Dermis microvascular lymphatic vessel endothelial cell (primary cell): ENCODE results near the gene DLGAP1. TPM values are rescaled to one million over a fixed set of nuclear protein-coding genes. Genes with fewer than 3 reads are reported as not detected.

ENCODE experiments used
- DNase-seq, 2 donors: peaks; one replicate each; pipeline versions ENCODE4 v3.0.0 to v3.0.0-alpha.2; 2010; ENCODE audit warnings: low read depth in 2 of 2
- total RNA-seq: library from RNA; depleted of rRNA; stranded (reverse); fragments of >200 nt; gene quantifications from 2 replicates; pipeline ENCODE4 v1.2.1, GENCODE V29; 2014

The DLGAP1 gene
- total RNA-seq, 1 donor from 2014 or later: 0.13 TPM

- no peak for DNase-seq
Observed at GRCh38 chr18:3513481-3513880, 941.6 kb downstream of the DLGAP1 start.

- no peak for DNase-seq
Observed at GRCh38 chr18:3511980-3512379, 943.1 kb downstream of the DLGAP1 start.

- no peak for DNase-seq
Observed at GRCh38 chr18:3510896-3511295, 944.2 kb downstream of the DLGAP1 start.

GRCh38 chr18:3510024-3510423 is 945.1 kb downstream of the DLGAP1 start:
- DNase-seq: no peak

GRCh38 chr18:3508576-3509549 is 946.2 kb downstream of the DLGAP1 start:
- DNase-seq: no peak

- DNase-seq: no peak
Observed at GRCh38 chr18:3504637-3505036, 950.5 kb downstream of the DLGAP1 start.

- DNase-seq: no peak
Observed at GRCh38 chr18:3502650-3503049, 952.5 kb downstream of the DLGAP1 start.

GRCh38 chr18:3500016-3500415 is 955.1 kb downstream of the DLGAP1 start:
- peak in 1 of 2 donors; percentile 12 for DNase-seq

GRCh38 chr18:3499501-3499900 is 955.6 kb downstream of the DLGAP1 start:
- DNase-seq: peak in 1 of 2 donors; percentile 5

GRCh38 chr18:3498698-3499471 is 956.2 kb downstream of the DLGAP1 start:
- peak in 1 of 2 donors; percentile 57 for DNase-seq

GRCh38 chr18:3495691-3496430 is 959.2 kb downstream of the DLGAP1 start:
- DNase-seq: no peak

- no peak for DNase-seq
Observed at GRCh38 chr18:3494569-3494968, 960.5 kb downstream of the DLGAP1 start.

- no peak for DNase-seq
Observed at GRCh38 chr18:3494245-3494526, 960.9 kb downstream of the DLGAP1 start.

- DNase-seq: no peak
Observed at GRCh38 chr18:3493501-3494244, 961.4 kb downstream of the DLGAP1 start.

GRCh38 chr18:3492721-3493120 is 962.4 kb downstream of the DLGAP1 start:
- no peak for DNase-seq

GRCh38 chr18:3491981-3492555 is 963.0 kb downstream of the DLGAP1 start:
- no peak for DNase-seq

GRCh38 chr18:3489462-3489861 is 965.6 kb downstream of the DLGAP1 start:
- no peak for DNase-seq

- DNase-seq: peak in 1 of 2 donors; percentile 9
Observed at GRCh38 chr18:3486512-3486911, 968.6 kb downstream of the DLGAP1 start.

GRCh38 chr18:3485153-3486149 is 969.7 kb downstream of the DLGAP1 start:
- no peak for DNase-seq

- no peak for DNase-seq
Observed at GRCh38 chr18:3482258-3482657, 972.8 kb downstream of the DLGAP1 start.
